HepG2 (cell line): Measurements from ENCODE around the gene TEX19. TPM values are rescaled to one million over a fixed set of nuclear protein-coding genes. Genes with fewer than 3 reads are reported as not detected.

Experiments
- CHD4 ChIP-seq: fragments of 200-600 bp; sonication (generic); IDR thresholded peaks from 2 replicates; pipeline ENCODE4 v1.7.0; 2017; ENCODE audit warnings: mild to moderate bottlenecking, low read length, borderline replicate concordance
- ELF3 ChIP-seq: IDR thresholded peaks from 2 replicates; pipeline ENCODE4 v1.6.1; 2016; ENCODE audit warnings: missing genetic modification reagents, missing compliant biosample characterization
- ERF ChIP-seq: IDR thresholded peaks from 2 replicates; pipeline ENCODE4 v1.6.1; 2018; ENCODE audit warnings: missing biosample characterization, missing genetic modification reagents
- GMEB1 ChIP-seq: sonication (generic); formaldehyde crosslinking; IDR thresholded peaks from 2 replicates; pipeline ENCODE4 v1.5.1; 2020; ENCODE audit warnings: missing genetic modification reagents, mild to moderate bottlenecking, borderline replicate concordance
- GTF2F1 ChIP-seq: fragments of 150-350 bp; IDR thresholded peaks from 2 replicates; pipeline ENCODE4 v1.6.1; 2014; ENCODE audit warnings: low read length
- HNF4G ChIP-seq, 2 experiments: sonication (generic) in 1 of 2; formaldehyde crosslinking in 1 of 2; IDR thresholded peaks; 2 replicates each; pipeline versions ENCODE4 v1.4.0 to v1.6.1; 2011 to 2020; ENCODE audit warnings: borderline replicate concordance in 2 of 2, low read depth in 2 of 2, mild to moderate bottlenecking in 2 of 2, low read length in 1 of 2, missing genetic modification reagents in 1 of 2, moderate library complexity in 1 of 2
- NR0B2 ChIP-seq: sonication (generic); formaldehyde crosslinking; IDR thresholded peaks from 2 replicates; pipeline ENCODE4 v1.4.0; 2020; ENCODE audit warnings: mild to moderate bottlenecking, missing genetic modification reagents
- PAWR ChIP-seq: sonication (generic); formaldehyde crosslinking; IDR thresholded peaks from 2 replicates; pipeline ENCODE4 v1.4.0; 2020; ENCODE audit warnings: missing genetic modification reagents, mild to moderate bottlenecking, borderline replicate concordance
- RERE ChIP-seq: IDR thresholded peaks from 2 replicates; pipeline ENCODE4 v1.6.1; 2016; ENCODE audit warnings: low read depth, missing genetic modification reagents, missing compliant biosample characterization
- SP4 ChIP-seq: sonication (generic); formaldehyde crosslinking; IDR thresholded peaks from 2 replicates; pipeline ENCODE4 v1.8.1; 2023; ENCODE audit warnings: mild to moderate bottlenecking, missing genetic modification reagents
- TEAD3 ChIP-seq: optimal IDR thresholded peaks from 2 replicates; pipeline ENCODE3; 2016; ENCODE audit warnings: borderline replicate concordance
- THRA ChIP-seq: sonication (generic); formaldehyde crosslinking; IDR thresholded peaks from 2 replicates; pipeline ENCODE4 v1.4.0; 2020; ENCODE audit warnings: missing genetic modification reagents, borderline replicate concordance
- ZBTB1 ChIP-seq: sonication (generic); formaldehyde crosslinking; IDR thresholded peaks from 2 replicates; pipeline ENCODE4 v1.4.0; 2020; ENCODE audit warnings: missing genetic modification reagents, borderline replicate concordance
- ZEB1 ChIP-seq: IDR thresholded peaks from 2 replicates; pipeline ENCODE4 v1.6.1; 2012; ENCODE audit warnings: mild to moderate bottlenecking, low read depth, inconsistent platforms; ENCODE audit not compliant: insufficient replicate concordance
- ZFX ChIP-seq: sonication (generic); formaldehyde crosslinking; IDR thresholded peaks from 2 replicates; pipeline ENCODE4 v1.4.0; 2020; ENCODE audit warnings: mild to moderate bottlenecking, low read depth, missing genetic modification reagents, moderate library complexity
- ZNF101 ChIP-seq: sonication (generic); formaldehyde crosslinking; IDR thresholded peaks from 2 replicates; pipeline ENCODE4 v1.4.0; 2020; ENCODE audit warnings: mild to moderate bottlenecking, low read depth, missing genetic modification reagents, borderline replicate concordance
- ZNF143 ChIP-seq: sonication (generic); formaldehyde crosslinking; IDR thresholded peaks from 2 replicates; pipeline ENCODE4 v1.4.0; 2020; ENCODE audit warnings: missing genetic modification reagents
- ZNF431 ChIP-seq: sonication (generic); formaldehyde crosslinking; IDR thresholded peaks from 2 replicates; pipeline ENCODE4 v1.9.0; 2022; ENCODE audit warnings: missing genetic modification reagents, low read depth, mild to moderate bottlenecking, borderline replicate concordance
- ZNF446 ChIP-seq: sonication (generic); formaldehyde crosslinking; IDR thresholded peaks from 2 replicates; pipeline ENCODE4 v1.5.0; 2020; ENCODE audit warnings: mild to moderate bottlenecking, missing genetic modification reagents
- polyA plus RNA-seq, 8 experiments: library from polyadenylated mRNA; depleted of rRNA in 3 of 8; stranded (reverse) in 7 of 8; unstranded in 1 of 8; fragments of >200 nt; fragmentation: Illumina TruSeq in 4 of 8; extraction: Trizol in 4 of 8; gene quantifications; 2 replicates each; pipeline versions ENCODE4 v1.2.1 to v1.2.3, GENCODE V29; 2011 to 2016; ENCODE audit warnings: low read depth in 4 of 8, missing spikeins in 1 of 8, mixed read lengths in 1 of 8; ENCODE audit not compliant: insufficient read depth in 1 of 8
- total RNA-seq, 5 experiments: library from RNA; depleted of rRNA; stranded (reverse); fragments of >200 nt; fragmentation: Illumina TruSeq; extraction: Trizol; gene quantifications; 2 replicates each; pipeline ENCODE4 v1.2.3, GENCODE V29; 2016; ENCODE audit warnings: low read depth in 1 of 5

The TEX19 gene
- total and polyA plus RNA-seq, 2 of the 13 experiments (the other 11 are each of a cell fraction or from before 2014, with no cell fraction given): 1.3 to 6.0 TPM

- TF ChIP-seq ZBTB1 (CRISPR knock-in tag) (no peak), ZNF446 (CRISPR knock-in tag) (no peak; the same call in 1 of the 2 replicates), ZFX (CRISPR knock-in tag) (peak; percentile 91), THRA (peak; percentile 78; the same call in 1 of the 2 replicates), ELF3 (CRISPR knock-in tag) (peak; percentile 49), HNF4G (IDR thresholded peaks at IDR 0.05; ENCODE audit: borderline replicate concordance, low read depth, low read length) (peak; percentile 86), HNF4G (CRISPR knock-in tag; IDR thresholded peaks at IDR 0.05; ENCODE audit: borderline replicate concordance, low read depth) (peak; percentile 75), SP4 (CRISPR knock-in tag) (peak; percentile 79), RERE (CRISPR knock-in tag) (peak; percentile 33; the same call in 1 of the 2 replicates), ERF (CRISPR knock-in tag) (peak; percentile 28; the same call in 1 of the 2 replicates), CHD4 (0 out of 2 replicates have a peak, but pooled peaks have one; percentile 56), GMEB1 (CRISPR knock-in tag) (peak; percentile 68; the same call in 1 of the 2 replicates), TEAD3 (peak; percentile 82), GTF2F1 (0 out of 2 replicates have a peak, but pooled peaks have one; percentile 60), ZNF101 (CRISPR knock-in tag) (no peak), NR0B2 (CRISPR knock-in tag) (peak; percentile 85; the same call in 1 of the 2 replicates), ZNF431 (CRISPR knock-in tag) (no peak), ZEB1 (no peak), PAWR (CRISPR knock-in tag) (peak; percentile 88; the same call in 1 of the 2 replicates), ZNF143 (CRISPR knock-in tag) (no peak)
Observed at GRCh38 chr17:82325286-82326180, 33.5 kb upstream of the TEX19 start (continued).
